Measurements from ENCODE around the gene TIGAR.

TIGAR gene

GRCh38 chr12:4282892-4283511, 38.0 kb upstream of the TIGAR start:
- DNase-seq (ENCODE audit: low spot score), result no peak

DNA sequence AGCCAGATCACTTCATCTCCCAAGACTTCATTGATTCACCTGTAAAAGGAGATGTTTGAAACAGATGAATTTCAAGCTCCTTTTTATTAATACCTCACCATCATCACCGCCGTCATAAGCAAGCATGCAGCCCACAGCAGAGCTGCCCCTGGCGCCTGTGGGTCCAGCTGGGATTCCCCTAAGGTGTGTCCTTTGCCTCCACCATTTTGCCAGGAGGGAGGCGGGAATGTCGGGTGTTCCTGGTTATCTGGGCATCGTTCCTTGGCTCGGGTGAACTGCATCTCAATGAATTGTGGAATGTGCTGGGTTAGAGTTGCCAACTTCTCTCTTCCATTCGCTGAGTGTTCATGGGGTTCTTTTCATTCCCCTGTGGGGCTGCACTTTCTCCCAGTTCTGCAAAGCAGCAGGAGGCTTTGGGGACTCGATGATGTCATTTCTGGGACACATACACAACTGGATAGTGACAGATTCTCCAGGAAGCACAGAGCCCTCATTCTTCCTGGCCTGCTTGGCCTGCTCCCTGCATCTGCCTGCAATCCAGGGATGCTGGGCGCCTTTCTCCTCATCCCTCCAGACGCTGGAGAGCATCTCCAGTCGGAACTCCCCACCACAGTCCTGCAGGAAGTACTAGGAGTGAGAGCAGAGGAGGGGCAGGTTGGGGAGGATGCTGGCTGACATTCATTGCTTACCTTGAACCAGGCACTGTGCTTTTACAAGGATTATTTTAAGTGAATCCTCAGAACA, 37.3 kb upstream of the TIGAR start:
- DNase-seq (ENCODE audit: low spot score), result no peak

- no peak for DNase-seq (ENCODE audit: low spot score)
Measured at GRCh38 chr12:4284306-4284705, 36.7 kb upstream of the TIGAR start.

GRCh38 chr12:4285070-4285469, 35.9 kb upstream of the TIGAR start:
- DNase-seq (ENCODE audit: low spot score), result no peak

DNA sequence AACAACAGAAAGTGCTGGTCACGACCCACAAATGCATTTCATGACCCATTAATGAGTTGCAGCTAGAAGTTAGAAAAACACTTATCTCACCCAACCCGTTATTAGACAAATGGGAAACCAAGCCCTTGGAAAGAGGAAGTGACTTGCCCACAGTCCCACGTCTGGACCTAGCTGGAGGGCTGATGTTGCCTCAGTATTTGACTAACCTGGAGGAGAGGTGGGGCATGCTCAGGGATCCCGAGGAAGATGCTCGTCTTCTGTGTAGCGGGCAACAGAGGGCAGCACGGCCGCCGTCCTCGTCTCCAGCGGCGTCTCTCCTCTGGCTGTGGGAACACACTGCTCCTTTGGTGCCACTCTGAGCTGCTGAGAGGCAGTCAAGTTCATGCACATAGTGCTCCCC, 34.8 kb upstream of the TIGAR start:
- DNase-seq (ENCODE audit: low spot score), result no peak

- no peak for DNase-seq (ENCODE audit: low spot score)
Measured at GRCh38 chr12:4286771-4287317, 34.2 kb upstream of the TIGAR start.

DNA sequence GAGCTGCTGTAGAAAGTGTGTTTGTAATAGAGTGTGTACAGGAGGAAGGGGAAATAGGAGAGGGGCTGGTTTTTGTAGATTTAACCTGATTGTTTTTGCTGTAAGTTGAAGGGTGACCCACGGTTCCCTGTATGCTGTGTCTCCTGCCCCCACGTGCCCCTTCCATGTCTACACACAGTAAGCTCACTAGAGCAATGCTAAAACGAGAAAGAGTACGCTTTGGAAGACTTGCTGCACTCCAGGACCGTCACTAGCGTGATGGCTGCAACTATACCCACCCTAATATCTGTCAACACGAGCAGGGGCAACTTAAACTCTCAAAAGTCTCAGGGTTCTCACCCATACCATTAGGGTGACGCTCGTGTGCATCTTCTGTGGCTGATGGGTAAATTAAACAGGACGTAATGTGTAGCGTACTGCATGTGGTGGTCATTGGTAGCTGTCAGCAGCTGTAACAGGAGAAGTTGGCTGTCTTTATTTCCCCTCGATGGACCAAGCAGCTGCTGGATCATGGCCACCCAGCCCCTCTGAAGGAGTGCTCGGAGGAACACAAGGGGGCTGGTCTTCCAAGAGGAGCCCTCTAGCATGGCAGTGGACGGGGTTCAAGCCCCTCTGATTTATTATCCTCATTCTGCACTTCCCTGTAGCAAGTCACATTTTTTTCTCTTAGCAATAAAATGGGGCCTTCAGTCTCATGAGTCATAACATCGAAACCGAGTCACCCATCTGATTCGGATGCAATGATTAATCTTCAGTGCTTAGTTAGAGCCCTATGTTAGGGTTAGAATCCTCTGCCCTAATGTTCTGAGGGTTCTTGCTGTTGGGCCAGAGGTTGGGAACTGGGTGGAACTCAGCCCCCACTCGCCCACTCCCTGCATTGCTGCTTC, 33.4 kb upstream of the TIGAR start:
- no peak for DNase-seq (ENCODE audit: low spot score)

- DNase-seq (ENCODE audit: low spot score), result no peak
Measured at GRCh38 chr12:4288296-4289131, 32.5 kb upstream of the TIGAR start.

DNA sequence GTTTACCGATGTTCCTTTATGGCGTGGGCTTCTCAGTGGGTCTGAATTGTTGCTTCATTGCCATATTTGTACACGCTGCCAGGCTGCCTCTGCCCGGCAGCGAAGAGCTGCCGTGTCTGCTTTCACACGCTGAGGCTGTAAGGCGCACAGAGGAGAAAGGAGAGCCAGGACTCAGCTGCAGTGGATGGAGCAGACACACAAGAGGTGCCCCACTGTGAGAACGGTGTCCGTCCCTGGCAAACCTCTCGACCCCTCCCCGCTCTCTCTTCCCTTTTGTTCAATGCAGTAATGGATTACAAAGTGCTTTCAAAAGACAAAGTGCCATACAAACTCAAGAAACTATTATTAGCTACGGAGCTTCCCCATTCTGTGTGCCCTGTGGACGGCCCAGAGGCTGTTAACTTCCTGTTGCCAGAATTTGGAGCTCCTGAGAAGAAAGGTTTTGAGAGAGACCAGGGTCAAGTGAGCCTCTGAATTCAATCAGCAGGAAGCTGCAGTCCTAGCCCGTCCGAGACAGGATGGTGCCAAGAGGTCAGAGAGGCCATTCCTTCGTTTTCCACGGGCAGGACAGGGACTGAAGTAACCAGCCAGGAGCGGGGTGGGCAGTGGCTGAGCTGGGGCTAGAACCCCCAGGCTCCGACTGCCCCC, 31.7 kb upstream of the TIGAR start:
- DNase-seq (ENCODE audit: low spot score), result no peak

- no peak for DNase-seq (ENCODE audit: low spot score)
Measured at GRCh38 chr12:4289998-4290790, 30.8 kb upstream of the TIGAR start.

DNA sequence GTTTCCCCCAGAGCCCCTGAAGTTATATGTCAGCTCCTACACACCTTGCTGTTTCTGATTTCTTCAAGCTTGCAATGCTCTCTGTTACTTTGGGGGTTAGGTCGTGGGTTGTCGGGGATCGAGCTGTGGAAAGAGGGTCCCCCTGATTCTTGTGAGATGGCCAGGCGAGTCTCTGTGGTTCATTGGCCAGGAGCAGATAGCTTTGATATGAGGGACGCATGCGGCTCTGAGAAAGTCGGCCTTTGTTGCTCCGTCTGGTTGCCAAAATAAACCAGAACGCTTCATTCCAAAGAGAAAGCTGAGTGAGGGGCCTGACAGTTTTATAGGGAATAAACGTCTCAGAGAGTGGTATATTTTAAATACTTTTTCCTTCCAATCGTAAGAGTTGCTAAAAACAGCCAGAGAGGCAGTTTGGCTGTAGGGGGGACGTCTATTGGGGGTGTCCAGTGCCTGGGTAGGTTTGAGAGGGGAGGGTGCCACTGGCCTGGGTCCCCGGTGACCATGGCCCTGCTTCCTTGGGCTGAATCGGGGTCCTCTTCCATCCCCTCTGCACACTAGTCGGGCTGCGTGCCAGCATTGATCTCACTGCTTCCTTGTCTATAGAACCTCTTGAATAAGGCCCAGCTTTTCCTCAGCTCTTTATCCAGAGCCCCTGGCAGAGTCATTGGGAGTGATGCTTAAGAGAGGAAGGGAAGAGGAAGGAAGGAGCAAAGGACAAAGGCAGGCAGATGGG, 28.5 kb upstream of the TIGAR start:
- no peak for DNase-seq (ENCODE audit: low spot score)

DNA sequence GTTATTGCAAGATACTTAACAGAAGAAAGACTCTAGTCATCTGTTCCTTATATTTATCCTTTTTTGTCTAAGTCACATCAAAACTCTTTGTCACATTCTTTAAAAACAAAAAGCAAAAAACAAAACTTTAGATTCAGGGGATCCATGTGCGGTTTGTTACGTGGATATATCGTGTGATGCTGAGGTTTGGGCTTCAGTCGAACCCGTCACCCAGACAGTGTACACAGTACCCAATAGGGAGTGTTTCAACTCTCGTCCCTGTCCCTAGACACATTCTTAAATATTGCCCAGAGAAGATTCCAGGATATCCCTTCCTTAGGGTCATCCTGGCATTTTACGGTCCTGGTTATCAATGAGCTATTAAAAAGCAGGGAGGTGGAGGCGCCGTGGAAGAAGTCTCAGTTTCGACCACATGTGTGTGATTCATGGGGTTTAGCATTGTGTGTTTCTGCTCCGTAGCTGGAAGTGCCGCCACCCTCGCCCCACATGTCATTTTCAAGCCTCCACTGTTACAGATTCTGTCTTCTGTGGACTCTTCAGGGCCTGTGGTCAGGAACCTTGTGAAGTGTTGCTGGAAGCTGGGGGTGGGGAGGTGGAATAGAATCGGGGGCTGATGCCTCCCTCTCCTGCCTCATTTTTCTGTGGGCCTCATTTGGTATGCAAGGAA, 27.6 kb upstream of the TIGAR start:
- DNase-seq (ENCODE audit: low spot score), result no peak

GRCh38 chr12:4293966-4294505, 27.0 kb upstream of the TIGAR start:
- DNase-seq (ENCODE audit: low spot score), result peak; percentile 91

- DNase-seq (ENCODE audit: low spot score), result no peak
Measured at GRCh38 chr12:4296751-4297150, 24.3 kb upstream of the TIGAR start.

GRCh38 chr12:4297617-4298016, 23.4 kb upstream of the TIGAR start:
- DNase-seq (ENCODE audit: low spot score), result no peak

- DNase-seq (ENCODE audit: low spot score), result no peak
Measured at GRCh38 chr12:4300883-4301282, 20.1 kb upstream of the TIGAR start.

DNA sequence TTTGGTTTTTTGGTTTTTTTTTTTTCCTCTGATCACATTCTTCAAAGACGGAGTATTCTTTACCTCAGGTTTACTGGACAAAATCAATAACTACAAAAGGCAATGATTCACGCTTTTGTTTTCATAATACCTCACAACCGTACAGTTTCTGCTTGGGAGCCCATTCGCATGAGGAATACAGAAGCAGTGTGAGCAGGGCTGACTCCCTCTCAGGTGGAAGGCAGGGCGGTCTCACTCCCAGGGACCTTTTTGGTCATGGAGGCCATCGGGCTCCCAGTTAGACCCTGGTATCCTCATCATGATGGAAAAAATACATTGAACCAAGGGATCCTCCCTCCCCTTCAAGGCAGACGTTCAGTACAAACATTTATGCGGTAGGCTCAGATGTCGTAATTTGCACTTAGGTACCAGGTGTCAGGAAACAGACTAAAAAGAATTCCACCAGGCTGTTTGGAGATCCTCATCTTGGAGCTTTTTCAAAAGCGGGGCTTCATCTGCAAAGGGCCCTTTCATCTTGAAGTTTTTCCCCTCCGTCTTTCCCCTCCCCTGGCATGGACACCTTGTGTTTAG, 19.0 kb upstream of the TIGAR start:
- DNase-seq (ENCODE audit: low spot score), result no peak

GRCh38 chr12:4302881-4303280, 18.1 kb upstream of the TIGAR start:
- DNase-seq (ENCODE audit: low spot score), result no peak
